Activated CD8-positive, alpha-beta memory T cell treated with anti-CD3 and anti-CD28 coated beads, Interleukin-2, amount 50 U/mL, for 48 hours (primary cell): ENCODE results near the gene ALS2.
"Not testable (repeated sequence)": the region's sequence is repeated elsewhere in the genome, so short reads cannot be mapped to it uniquely, and the experiment has no call there.

Experiments
- DNase-seq: peaks from one replicate; pipeline ENCODE4 v3.0.0-alpha.2; 2020

Gene ALS2

DNA sequence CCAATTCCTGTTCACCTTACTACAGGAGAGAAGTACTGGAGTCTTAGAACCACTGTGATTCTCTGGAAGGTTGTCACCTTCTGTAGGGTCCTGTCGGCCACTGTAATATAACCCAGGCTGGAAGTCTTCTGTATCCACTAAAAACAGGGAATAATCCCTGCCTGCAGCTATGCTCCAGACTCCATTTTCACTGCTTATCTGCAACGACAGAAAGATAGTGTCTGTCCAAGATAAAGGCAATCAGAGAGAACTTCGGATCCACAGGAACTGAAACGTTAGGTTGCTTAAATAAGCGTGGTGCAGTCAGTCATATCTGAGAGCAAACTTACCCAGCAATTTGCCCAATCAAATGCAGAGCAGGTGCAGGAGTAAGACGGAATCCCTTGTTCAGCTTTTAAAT, 34.2 kb downstream of the ALS2 start:
- no peak for DNase-seq

DNA sequence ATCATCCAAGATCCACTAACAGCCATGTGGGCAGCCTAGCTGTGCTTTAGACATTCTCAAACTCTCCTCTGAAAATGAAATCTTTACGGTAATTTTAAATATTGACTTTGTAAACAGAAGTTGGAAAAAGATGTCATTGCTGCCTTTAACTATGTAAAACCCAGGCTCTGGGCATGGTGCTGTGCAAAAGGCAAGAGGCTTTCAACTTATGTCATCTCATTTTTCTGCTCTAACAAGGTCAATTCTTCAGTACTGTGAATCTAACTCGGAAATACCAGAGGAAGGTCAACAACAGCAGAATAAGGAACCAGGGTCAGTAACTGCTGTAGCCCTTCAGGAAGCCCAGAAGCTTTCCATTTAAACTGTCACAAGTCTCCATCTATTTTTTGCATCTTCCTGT, 45.2 kb downstream of the ALS2 start:
- DNase-seq = no peak

DNA sequence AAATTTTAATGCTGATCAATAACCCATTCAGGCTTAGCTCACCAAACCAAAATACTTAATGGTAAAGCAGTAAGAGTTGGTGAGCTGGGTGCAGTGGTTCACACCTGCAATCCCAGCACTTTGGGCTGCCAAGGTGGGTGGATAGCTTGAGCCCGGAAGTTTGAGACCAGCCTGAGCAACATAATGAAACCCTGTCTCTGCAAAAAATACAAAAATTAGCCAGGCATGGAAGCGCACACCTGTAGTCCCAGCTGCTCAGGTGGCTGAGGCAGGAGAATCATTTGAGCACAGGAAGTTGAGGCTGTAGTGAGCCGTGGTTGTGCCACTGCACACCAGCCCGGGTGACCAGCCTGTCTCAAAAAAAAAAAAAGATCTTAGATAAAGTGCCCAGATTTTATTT, 46.6 kb downstream of the ALS2 start:
- DNase-seq = no peak

DNA sequence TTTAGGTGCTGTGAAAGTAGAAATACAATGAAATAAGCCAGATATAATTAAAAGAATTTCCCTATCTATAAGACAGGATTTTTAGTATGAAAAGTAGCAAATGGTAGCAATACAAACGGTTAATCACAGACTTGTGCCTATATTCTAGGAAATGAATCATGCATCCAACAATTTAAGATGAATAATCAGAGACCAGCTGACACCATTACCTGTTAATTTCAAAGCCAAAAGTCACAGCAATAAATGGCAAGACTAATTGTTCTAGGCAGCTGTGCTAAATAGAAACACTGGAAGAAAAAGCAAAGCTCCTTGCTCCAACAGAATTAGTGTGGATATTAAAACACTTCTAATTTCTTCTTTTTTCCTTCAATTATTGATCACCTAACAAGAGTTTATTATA, 47.2 kb downstream of the ALS2 start:
- DNase-seq = no peak

DNA sequence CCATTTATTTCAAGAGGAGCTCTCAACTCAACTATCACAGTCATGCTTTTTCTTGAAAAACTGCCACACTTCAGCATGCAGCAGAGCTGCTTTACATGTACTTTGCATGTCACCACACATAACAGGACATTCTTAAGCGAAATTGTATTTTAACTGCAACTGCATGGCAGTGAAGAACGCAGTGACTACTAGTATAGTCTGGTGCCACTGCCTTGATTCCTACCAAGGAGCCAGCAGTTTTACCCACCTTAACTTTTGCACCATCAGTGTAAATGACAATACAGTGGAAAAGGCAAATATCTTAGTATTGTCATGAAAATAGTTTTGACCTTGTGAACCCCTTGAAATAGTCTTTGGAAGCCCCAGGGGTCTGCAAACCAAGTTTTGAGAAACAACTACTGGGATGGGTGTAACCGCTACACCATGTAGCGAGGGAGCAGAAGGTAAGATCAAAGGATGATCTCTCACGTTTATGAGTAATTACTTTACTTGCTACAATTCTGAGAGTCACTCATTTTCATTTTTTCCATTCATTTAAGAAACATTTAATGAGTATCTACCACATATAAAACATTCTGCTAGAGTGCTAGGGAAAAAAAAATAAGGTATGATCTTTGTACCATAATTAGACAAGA, 50.0 kb downstream of the ALS2 start:
- no peak for DNase-seq

DNA sequence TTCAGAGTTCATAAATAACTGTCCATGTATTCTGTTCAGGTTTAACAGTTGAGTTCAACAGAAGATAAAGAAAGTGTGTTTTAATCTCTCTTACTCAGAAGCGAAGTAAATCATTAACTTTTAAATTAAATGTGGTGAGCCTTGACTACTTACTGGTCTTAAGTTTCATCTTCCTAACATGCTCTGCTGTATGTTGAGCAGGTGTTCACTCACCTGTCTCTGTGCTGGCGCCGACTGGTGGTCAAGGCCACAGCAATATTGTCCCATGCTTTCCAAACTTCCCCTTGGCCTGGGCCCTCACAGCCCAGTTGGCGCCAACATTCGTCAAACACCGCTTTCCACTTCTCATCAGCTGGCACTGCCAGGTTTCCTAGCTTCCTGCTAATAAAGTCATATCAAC, 65.3 kb downstream of the ALS2 start:
- no peak for DNase-seq

DNA sequence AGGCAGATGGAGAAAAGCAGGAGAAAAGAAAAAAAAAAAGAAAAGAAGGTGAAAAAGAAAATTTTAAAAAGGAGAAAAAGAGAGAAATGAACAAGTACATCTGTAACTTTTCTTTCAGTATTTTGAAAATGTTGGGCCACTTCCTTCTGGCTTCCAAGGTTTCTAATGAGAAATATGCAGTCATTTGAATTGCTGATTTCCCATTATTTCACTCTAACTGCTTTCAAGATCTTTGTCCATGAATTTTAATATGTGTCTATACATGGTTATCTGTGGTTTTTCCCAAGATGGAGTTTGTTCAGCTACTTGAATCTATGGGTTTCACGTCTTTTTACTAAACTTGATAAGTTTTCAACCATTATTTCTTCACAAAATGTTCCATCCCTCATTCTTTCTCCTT, 68.0 kb downstream of the ALS2 start:
- DNase-seq = no peak

DNA sequence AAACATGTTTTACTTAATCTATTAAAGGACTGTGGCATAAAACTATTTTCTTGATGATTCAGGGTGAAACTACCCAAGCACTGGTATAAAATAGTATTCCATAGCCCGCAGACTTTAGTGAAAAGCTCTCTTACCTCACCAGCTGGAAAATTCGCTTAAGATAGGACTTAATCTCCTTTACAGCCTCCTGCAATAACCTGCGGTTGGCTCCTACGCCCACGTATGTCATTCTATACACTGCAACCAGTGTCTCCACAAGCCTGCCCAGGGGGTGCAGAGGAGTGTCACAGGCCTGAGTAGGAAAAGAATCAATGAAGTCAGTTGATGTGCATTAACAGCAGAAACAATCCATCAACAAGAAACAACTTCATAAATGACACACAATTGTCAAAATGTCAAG, 71.0 kb downstream of the ALS2 start:
- no peak for DNase-seq

DNA sequence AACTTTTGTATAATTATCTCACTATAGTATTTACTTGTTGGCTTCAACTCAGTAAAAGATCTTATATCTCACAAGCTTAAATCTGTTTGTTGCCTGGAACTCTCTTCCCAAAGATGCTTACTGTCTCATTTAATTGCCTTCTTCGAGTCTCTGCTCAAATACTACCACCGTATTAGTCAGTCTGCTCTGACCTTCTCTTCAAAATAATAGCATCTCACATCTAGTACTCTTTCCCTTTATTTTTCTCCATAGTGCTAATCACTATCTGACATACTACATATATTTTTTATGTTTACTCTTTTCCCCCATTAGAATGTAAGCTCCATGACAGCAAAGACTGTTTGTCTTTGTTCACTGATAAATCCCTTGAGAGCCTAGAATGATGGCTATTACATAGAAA, 71.7 kb downstream of the ALS2 start:
- DNase-seq = no peak

DNA sequence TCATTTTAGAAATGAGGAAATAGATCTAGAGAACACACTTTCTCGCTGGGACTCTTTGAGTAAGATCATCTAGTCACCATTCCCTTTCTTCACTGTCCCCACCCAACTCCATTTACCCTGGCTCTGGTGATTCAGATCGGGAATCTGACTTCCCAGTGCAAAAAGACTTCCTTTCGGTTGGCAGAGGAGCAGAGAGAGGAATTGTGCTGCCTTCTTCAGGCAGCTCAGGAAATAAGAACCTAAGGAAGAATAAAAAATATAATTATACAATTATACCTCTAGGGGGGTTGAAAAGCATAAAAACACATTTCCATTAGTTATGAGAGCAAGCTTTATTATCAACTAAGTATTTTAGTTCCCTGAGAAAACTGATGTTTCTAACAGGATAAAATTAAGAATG, 73.0 kb downstream of the ALS2 start:
- DNase-seq = no peak

DNA sequence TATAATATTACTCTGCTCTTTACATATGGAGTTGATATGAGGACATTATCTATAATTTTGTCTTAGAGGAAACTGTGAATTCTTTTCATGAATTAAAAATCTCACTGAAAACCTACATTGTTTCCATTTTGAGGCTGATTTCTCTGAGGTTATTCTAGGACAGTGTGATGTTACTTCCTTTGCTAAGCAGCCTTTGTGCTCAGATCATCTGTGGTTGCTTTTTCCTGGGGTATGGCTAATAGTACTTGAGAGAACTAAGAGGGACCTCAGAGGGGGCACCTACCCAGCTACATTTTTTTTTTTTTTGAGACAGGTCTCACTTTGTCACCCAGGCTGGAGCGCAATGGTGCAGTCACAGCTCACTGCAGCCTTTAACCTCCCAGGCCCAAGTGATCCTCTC, 73.6 kb downstream of the ALS2 start:
- DNase-seq = no peak

DNA sequence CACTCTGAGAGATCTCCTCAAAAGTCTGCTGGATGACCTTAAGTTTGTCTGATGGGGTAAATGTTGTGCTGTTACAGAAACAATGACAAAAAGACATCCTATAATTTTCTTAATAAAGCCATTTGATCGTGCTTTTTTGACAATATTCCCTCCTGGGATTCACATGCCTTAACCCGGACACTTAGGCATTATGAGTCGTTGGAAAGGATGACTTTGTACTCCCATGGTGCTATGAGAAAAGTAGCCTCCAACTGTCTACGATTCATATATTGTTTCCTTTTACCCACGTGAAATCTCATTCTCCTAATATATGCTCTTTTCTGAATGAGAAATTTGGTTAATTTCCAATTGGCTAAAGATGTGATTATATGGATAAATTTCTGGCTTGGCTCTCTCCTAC, 76.2 kb downstream of the ALS2 start:
- no peak for DNase-seq

DNA sequence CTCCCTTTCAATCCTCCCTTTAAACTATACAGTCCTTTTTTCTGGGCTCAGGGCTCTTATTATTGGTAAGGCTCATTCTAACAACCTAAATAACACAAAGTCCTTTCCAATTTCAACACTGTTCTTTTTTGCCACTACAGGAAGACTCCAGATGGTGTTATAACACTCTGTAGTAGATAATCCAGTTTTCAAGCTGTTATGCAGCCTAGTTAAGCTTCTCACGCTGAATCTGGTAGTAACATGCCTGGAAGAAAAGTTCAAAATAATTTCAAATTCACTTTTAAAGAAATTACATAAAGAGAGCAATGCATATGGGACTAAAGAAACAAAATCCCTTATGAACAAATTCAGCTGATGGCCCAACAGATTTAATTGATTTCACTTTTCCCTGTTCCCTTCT, 79.1 kb downstream of the ALS2 start:
- no peak for DNase-seq

DNA sequence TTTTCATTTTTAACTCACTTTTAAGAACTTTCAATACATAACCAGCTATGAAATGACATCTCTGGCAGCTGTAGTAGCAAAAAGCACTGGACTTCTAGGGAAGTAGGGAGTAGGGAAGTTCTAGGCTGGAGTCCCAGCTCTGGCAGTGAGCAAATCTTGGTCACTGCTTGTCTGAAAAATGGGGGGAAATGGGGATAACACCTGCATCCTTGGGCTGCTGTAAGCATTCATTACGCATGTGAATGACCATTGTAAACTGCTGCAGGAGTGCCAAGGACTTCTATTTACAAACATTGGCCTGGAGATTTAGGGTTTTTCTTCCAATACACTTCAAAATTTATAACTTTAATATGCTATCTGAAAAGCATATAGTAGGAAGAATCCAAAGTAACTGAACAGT, 81.3 kb downstream of the ALS2 start:
- DNase-seq = no peak

DNA sequence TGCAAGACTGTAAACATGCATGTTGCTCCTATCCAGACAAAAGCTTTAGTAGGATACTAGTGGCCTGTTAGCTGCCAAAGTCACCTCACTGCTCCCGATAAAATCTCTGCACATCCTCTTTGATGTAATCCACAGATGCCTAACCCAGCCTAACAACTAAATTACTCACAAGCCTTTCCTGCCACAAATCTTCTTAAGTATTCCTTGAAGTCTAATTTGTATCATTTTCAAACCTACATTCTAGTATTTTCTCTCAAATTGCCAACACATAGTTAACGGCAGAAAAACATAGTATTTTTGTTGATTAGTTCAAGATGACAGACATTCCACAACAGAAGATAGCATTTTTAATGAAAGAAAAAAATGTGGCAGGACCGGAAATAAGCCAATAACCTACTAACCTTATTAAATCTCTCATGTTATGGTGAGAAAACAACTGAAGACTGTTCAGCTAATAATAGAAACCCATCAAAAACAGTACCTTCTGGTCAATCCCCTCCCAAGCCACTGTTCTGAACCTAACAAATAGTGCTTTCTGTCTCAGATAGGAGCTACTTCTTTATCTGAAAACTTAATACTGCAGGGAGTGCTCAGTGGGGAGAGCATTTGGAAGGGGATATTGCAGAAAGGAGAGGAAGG, 82.0 kb downstream of the ALS2 start, which contains the start of gene MPP4:
MPP4 (minus strand) TSS at position 57 of the 639 bp plus-strand sequence. CDS start 4,690 bp downstream, outside the sequence.
- DNase-seq = no peak

DNA sequence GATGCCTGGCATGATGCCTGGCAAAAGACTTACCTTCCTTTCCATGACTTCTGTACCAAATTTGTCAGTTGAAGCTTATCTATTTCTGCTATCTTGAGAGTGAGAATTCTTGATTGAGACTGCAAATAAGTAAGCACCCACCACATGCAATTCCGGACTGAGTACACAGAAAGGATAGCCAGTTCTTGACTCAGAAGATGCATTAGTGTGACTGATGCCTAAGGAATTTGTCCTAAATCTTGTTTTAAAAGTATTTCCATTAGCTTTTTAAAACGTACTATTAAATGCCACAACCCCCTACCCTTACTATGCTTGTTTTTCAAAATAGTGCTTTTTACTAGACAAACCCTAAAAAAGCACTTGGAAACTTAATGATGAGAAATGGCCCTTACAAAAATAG, 82.8 kb downstream of the ALS2 start:
- DNase-seq = no peak

DNA sequence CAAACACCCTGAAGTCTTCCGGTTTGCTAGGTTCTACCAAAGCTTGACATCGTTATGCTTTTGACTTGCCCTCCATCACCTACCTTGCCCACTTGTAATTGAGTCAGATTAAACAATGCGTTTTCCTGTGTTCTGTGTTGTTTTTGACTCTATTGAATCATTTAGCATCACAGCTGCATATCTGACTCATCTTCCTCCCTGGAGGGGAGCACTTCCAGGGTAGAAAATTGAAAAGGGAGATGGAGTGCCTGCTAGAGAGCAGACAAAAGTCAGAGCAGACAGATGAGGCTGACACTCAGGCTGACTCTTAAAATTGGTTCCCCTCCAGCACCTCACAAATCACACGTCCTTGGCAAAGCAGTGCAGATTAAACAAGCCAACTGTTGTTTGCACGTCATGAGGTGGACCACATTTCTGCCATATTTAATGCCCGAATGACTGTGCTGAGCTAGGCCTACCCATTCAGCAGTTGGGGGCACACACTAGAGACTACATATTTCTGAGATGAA, 84.5 kb downstream of the ALS2 start:
- DNase-seq = no peak

DNA sequence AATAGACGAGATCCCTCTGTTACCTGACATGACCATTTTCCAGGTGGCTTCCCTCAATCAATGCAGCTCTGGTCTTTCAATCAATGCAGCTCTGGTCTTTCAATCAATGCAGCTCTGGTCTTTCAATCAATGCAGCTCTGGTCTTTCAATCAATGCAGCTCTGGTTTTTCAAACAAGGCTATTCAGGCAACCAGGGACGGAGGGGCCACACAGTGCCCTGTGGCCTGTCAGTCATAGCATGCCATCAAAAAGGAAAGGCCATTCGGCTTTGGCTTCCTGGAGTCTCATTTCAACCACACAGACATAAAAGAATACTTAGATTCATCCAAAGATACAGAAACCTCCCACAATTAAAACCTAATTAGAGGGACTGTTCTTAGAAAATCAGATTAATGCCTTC, 95.6 kb downstream of the ALS2 start:
- no peak for DNase-seq

DNA sequence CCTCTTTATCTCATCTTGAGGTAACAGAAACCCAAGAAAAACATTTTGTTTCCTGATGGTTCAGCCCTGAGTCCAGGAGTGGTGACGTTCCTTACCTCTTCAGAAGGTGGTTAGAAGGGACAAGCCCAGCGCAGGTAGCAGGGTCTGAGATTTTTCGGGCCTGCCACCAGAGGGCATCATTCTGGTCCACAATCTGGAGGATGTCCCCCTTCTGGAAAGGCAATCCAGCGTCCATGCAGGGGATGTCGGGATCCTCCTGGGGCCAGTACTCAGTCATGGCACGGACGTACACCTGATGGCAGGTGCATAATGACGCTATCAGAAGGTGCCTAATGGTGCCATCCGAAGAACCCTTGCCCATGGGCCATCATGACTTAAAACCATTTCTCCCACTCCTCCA, 100.0 kb downstream of the ALS2 start:
- peak; percentile 56 for DNase-seq

DNA sequence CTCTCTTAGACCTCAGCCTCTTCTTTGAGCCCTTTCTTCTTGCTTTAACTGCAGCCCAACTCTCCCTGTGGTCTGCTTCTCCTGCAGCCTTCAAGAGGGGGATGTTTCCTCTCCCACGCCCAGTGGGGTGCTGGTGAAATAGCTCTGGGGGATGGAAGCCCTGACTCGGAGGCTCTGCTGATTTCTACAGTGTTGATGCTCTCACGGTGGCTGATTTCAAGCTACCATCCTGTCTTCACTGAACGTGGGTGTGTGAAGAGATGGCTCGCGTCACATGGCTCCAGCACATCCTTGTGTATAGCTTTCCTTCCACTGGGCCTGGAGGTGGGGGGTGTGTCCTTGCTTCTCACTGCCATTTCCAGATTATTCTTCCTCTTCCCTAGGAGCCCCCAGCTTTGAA, 102.3 kb downstream of the ALS2 start:
- DNase-seq = no peak

DNA sequence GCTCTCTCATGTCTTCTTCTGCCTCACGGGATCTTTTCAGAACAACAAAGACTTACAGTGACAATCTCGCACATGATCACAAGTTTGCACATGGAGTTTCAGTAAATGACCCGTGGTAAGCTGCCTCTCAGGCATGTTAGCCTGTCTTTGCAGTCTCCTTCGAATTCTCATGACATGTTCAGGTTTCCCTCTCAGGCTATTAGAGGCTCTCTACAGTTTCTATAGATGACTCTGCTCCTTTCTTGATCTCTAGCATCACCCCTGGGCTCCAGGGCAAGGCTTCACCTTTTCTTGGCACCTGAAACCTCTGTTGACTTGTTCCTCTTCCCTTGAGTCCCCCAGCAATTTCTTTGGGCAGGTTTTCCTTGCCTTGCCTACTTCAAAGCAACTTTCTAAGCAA, 105.3 kb downstream of the ALS2 start:
- no peak for DNase-seq

DNA sequence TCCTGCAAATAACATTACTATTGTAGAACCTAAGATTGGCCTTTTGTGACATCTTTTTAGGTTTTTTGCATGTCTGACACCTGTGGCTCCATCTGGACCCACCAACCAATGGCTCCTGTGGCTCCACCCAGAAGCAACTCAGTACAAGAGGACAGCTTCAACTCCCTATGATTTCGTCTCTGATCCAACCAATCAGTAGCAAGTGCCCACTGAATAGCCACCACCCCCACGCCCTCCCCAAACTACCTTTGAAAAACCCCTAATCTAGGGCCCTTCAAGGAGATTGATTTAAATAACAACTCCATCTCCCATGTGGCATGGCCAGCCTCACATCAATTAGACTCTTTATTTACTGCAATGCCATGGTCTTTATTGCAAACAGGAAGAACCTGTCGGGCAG, 105.9 kb downstream of the ALS2 start:
- DNase-seq = no peak

DNA sequence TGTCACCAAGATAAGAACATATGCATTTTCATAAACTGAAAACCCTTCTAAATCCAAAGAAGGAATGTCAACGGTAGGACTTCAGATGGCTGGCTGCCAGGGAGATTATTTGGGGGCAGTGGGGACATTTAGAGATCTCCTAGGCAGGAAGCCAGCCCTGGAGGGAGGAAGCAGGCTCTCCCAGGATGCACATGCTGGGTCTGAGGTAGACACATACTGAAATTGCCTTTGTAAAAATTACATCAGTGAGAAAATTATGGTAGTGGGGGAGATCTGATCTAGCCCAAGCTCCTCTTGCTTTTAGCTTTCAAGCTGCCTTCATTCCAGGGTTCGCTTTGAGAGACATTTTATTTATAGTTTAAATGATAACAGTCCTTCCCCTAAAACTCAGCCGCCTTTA, 106.4 kb downstream of the ALS2 start:
- DNase-seq = no peak

DNA sequence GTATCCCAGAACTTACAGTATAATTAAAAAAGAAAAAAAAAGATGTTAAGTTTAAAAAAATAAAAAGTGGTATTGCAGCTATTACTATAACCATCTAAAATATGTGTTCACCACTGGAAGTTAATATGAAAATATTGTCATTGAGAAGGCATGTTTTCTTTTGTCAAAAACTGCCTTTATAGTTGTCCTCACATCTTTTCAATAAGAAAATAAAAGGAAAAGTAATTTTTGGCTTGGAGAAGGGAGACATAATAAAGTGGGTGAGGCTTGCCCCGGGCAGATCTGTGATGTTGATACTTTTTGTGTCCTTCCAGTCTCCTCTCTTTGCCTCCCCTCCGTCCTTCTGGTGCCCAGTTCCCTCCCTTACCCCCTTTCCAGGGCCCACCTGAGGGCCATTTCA, 107.2 kb downstream of the ALS2 start:
- no peak for DNase-seq

DNA sequence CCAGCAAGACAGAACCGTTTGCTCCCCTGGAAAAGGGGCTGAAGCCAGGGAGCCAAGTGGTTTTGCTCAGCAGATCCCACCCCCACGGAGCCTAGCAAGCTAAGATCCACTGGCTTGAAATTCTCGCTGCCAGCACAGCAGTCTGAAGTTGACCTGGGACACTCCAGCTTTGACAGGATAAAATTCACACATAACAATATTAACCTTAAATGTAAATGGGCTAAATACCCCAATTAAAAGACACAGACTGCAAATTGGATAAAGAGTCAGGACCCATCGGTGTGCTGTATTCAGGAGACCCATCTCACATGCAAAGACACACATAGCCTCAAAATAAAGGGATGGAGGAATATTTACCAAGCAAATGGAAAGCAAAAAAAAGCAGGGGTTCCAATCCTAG, 109.5 kb downstream of the ALS2 start:
- DNase-seq = not testable (repeated sequence)
